ENCODE data around the gene MAGEE2.

DNA sequence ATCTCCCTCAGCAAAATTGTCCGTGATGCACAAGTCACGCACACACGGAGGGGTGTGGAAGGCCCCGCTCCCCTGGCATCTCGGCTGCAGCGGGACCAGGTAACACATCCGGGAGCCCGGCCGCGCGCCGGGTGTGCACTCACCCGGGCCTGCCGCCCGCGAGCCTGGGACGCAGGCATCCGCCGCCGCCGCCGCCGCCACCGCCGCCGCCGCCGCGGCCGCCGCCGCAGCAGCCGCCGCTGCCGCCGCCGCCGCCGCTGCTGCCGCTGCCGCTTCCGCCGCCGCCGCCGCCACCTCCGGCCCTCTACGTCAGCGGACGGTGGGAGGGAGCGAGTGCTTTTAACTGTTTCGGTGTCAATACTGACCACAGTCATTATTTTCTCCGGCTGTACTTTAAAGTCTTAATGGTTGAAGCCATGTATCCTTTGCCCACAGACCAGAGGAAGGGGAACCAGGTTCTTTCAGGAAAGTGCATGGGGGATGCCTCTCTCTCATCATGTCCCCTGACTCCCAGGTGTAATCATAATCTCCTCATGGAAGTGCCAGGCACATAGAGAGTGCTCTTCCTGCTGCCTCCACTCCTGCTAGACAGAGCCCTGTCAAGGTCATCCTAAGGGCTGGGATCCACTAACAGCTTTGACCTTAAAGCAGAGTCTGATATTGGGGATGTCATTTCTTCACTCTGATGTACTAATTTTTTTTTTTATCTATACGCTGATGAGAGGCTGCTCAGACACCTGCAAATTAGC, 38.0 kb downstream of the MAGEE2 start:
- TF ChIP-seq, protein P1, sequence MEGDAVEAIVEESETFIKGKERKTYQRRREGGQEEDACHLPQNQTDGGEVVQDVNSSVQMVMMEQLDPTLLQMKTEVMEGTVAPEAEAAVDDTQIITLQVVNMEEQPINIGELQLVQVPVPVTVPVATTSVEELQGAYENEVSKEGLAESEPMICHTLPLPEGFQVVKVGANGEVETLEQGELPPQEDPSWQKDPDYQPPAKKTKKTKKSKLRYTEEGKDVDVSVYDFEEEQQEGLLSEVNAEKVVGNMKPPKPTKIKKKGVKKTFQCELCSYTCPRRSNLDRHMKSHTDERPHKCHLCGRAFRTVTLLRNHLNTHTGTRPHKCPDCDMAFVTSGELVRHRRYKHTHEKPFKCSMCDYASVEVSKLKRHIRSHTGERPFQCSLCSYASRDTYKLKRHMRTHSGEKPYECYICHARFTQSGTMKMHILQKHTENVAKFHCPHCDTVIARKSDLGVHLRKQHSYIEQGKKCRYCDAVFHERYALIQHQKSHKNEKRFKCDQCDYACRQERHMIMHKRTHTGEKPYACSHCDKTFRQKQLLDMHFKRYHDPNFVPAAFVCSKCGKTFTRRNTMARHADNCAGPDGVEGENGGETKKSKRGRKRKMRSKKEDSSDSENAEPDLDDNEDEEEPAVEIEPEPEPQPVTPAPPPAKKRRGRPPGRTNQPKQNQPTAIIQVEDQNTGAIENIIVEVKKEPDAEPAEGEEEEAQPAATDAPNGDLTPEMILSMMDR (IDR thresholded peaks at IDR 0.05; ENCODE audit: borderline replicate concordance, extremely low read depth, low read length, poor library complexity, severe bottlenecking): no peak
- TF ChIP-seq EZH2 (IDR thresholded peaks at IDR 0.05; ENCODE audit: borderline replicate concordance, low read depth, low read length, severe bottlenecking): no peak
